Tibial artery (tissue), 4 donors: Measurements from ENCODE around the gene FAM177B.

Experiments
- DNase-seq, 2 donors: peaks; one replicate each; pipeline ENCODE4 v3.0.0-alpha.2; 2019
- H3K27ac ChIP-seq, 2 donors: fragments of 200-600 bp; sonication (generic) in 1 of 2; 1 replicate in 1 of 2; 2 replicates in 1 of 2; pipeline ENCODE4 v1.5.1; 2018 to 2019; ENCODE audit warnings: mild to moderate bottlenecking in 1 of 2
- H3K27me3 ChIP-seq, 2 donors: fragments of 200-600 bp; sonication (generic) in 1 of 2; one replicate each; pipeline versions ENCODE4 v1.5.1 to v1.6.0; 2016 to 2019
- H3K36me3 ChIP-seq, 3 donors: fragments of 200-600 bp; sonication (generic) in 2 of 3; one replicate each; pipeline ENCODE4 v1.5.1; 2016 to 2019; ENCODE audit warnings: mild to moderate bottlenecking in 2 of 3
- H3K4me1 ChIP-seq, 4 donors: fragments of 200-600 bp; sonication (generic) in 2 of 4; 1 replicate in 3 of 4; 2 replicates in 1 of 4; pipeline ENCODE4 v1.5.1; 2016 to 2019
- H3K4me3 ChIP-seq, 2 donors: fragments of 200-600 bp; sonication (generic) in 1 of 2; 1 replicate in 1 of 2; 2 replicates in 1 of 2; pipeline ENCODE4 v1.5.1; 2018 to 2019; ENCODE audit warnings: mild to moderate bottlenecking in 2 of 2
- H3K9me3 ChIP-seq, 3 donors: fragments of 200-600 bp; sonication (generic) in 1 of 3; one replicate each; pipeline ENCODE4 v1.5.1; 2016 to 2019
- CTCF ChIP-seq, 2 experiments: fragments of 200-600 bp in 1 of 2; fragments of 450-650 bp in 1 of 2; IDR thresholded peaks; one replicate each; pipeline ENCODE4 v1.5.1; 2017 to 2019; ENCODE audit warnings: antibody characterized with exemption in 2 of 2, mild to moderate bottlenecking in 1 of 2, moderate library complexity in 1 of 2
- intact Hi-C: fragments of 100-400 bp; cut with DNase I; formaldehyde crosslinking; loops from one replicate; pipeline ENCODE4 v1.15.0; 2023; ENCODE audit warnings: low total_unique reads

Gene FAM177B

GRCh38 chr1:222791006-222791710 lies 54.2 kb downstream of the FAM177B start:
- Histone ChIP-seq H3K4me1 (no peaks in the 10 kb centered on the region), H3K36me3 (no peaks in the 10 kb centered on the region), H3K27ac (no peak overlapping the region), H3K27me3 (no peaks in the 10 kb centered on the region), H3K9me3 (no peaks in the 10 kb centered on the region), H3K4me3 (no peak overlapping the region)
- no peak for DNase-seq
- TF ChIP-seq CTCF (IDR thresholded peaks at IDR 0.05), result no peak
- intact Hi-C loops, result no loop called here

GRCh38 chr1:222792744-222793143 lies 55.7 kb downstream of the FAM177B start:
- Histone ChIP-seq H3K36me3 (no peaks in the 10 kb centered on the region), H3K27ac (no peak overlapping the region), H3K4me3 (no peak overlapping the region), H3K4me1 (no peaks in the 10 kb centered on the region), H3K9me3 (no peaks in the 10 kb centered on the region), H3K27me3 (no peaks in the 10 kb centered on the region)
- peak; percentile 52 to 72 for TF ChIP-seq CTCF (IDR thresholded peaks at IDR 0.05)
- no peak for DNase-seq
- intact Hi-C loops, result loop anchor here (2.0 kb wide), 1 partner anchor 288 kb away; no protein-coding TSS in a partner anchor

GRCh38 chr1:222794656-222795474 lies 57.9 kb downstream of the FAM177B start:
- H3K4me3 ChIP-seq, result no peak overlapping the region
- H3K36me3 ChIP-seq, result no peaks in the 10 kb centered on the region
- H3K9me3 ChIP-seq, result no peaks in the 10 kb centered on the region
- no peak for TF ChIP-seq CTCF (IDR thresholded peaks at IDR 0.05)
- no peak for DNase-seq
- intact Hi-C loops, result no loop called here
- H3K4me1 ChIP-seq, result no peaks in the 10 kb centered on the region
- no peaks in the 10 kb centered on the region for H3K27me3 ChIP-seq
- no peak overlapping the region for H3K27ac ChIP-seq

- intact Hi-C loops, result no loop called here
- Histone ChIP-seq H3K4me3 (no peak overlapping the region), H3K4me1 (no peaks in the 10 kb centered on the region), H3K27ac (no peak overlapping the region), H3K9me3 (no peaks in the 10 kb centered on the region), H3K36me3 (no peaks in the 10 kb centered on the region), H3K27me3 (no peaks in the 10 kb centered on the region)
- no peak for TF ChIP-seq CTCF (IDR thresholded peaks at IDR 0.05)
- DNase-seq, result no peak
Measured at GRCh38 chr1:222798116-222798515, 61.1 kb downstream of the FAM177B start.

- intact Hi-C loops, result no loop called here
- no peak for DNase-seq
- no peak for TF ChIP-seq CTCF (IDR thresholded peaks at IDR 0.05)
Measured at GRCh38 chr1:222798975-222799374, 62.0 kb downstream of the FAM177B start.

More at GRCh38 chr1:222798975-222799374, 62.0 kb downstream of the FAM177B start:
- Histone ChIP-seq H3K27ac (no peak overlapping the region), H3K36me3 (no peaks in the 10 kb centered on the region), H3K27me3 (no peaks in the 10 kb centered on the region), H3K4me3 (no peak overlapping the region), H3K4me1 (no peaks in the 10 kb centered on the region), H3K9me3 (no peaks in the 10 kb centered on the region)
